HEK293 (cell line): ENCODE data around the gene SRRM2.
A peak's percentile ranks its signal among the peaks of the same experiment; 100 is the strongest.
"Not testable (repeated sequence)": the region's sequence is repeated elsewhere in the genome, so short reads cannot be mapped to it uniquely, and the experiment has no call there.

ENCODE experiments used
- CTCF ChIA-PET: fragments of 350-600 bp; formaldehyde crosslinking; extraction: SDS; loops from one replicate; lab custom pipeline; 2021; ENCODE audit warnings: antibody characterized with exemption; lab: Yijun Ruan, JAX
- POLR2A ChIA-PET: fragments of 300-600 bp; formaldehyde crosslinking; extraction: SDS; loops from one replicate; lab custom pipeline; 2020; ENCODE audit warnings: antibody characterized with exemption, inconsistent platforms; lab: Yijun Ruan, JAX
- H3K27ac ChIP-seq: fragments of 200-500 bp; sonication (Bioruptor generic); 2 replicates; pipeline ENCODE4 v1.5.1; 2014; ENCODE audit warnings: low read depth, low read length, control low read depth, inconsistent platforms; ENCODE audit errors: extremely low read depth
- H3K36me3 ChIP-seq, 2 experiments: fragments of 200-500 bp in 1 of 2; sonication (Bioruptor generic) in 1 of 2; 1 replicate in 1 of 2; 2 replicates in 1 of 2; pipeline ENCODE4 v1.5.1; 2014 to 2017; ENCODE audit warnings: inconsistent platforms in 2 of 2, low read length in 2 of 2; ENCODE audit not compliant: control insufficient read depth in 2 of 2, insufficient read depth in 1 of 2
- H3K4me1 ChIP-seq: fragments of 200-500 bp; sonication (Bioruptor generic); 2 replicates; pipeline ENCODE4 v1.5.1; 2014; ENCODE audit warnings: mild to moderate bottlenecking, low read length, inconsistent platforms; ENCODE audit not compliant: control insufficient read depth, insufficient read depth
- H3K4me3 ChIP-seq: 2 replicates; pipeline ENCODE4 v1.5.1; 2011; ENCODE audit warnings: low read depth, mild to moderate bottlenecking, control low read depth, low read length, moderate library complexity
- H3K9me3 ChIP-seq: fragments of 200-500 bp; sonication (Bioruptor generic); 2 replicates; pipeline ENCODE4 v1.5.1; 2014; ENCODE audit warnings: low read depth, low read length, inconsistent platforms; ENCODE audit not compliant: control insufficient read depth, insufficient read depth
- BCL11A ChIP-seq: fragments of 450-650 bp; formaldehyde crosslinking; IDR thresholded peaks from 2 replicates; pipeline ENCODE4 v1.5.1; 2016; ENCODE audit warnings: low read depth, missing biosample characterization, missing genetic modification characterization
- HOXC10 ChIP-seq: sonication (generic); formaldehyde crosslinking; IDR thresholded peaks from 2 replicates; pipeline ENCODE4 v1.8.1; 2023; ENCODE audit warnings: mild to moderate bottlenecking, missing genetic modification reagents
- KLF10 ChIP-seq: fragments of 450-650 bp; IDR thresholded peaks from 2 replicates; pipeline ENCODE4 v1.5.1; 2018; ENCODE audit warnings: missing biosample characterization, mild to moderate bottlenecking, missing genetic modification characterization
- KLF16 ChIP-seq: fragments of 450-650 bp; formaldehyde crosslinking; IDR thresholded peaks from 2 replicates; pipeline ENCODE4 v1.5.1; 2017; ENCODE audit warnings: missing biosample characterization, missing genetic modification characterization
- SALL2 ChIP-seq: fragments of 450-650 bp; formaldehyde crosslinking; IDR thresholded peaks from 2 replicates; pipeline ENCODE4 v1.5.0; 2017; ENCODE audit warnings: missing biosample characterization, mild to moderate bottlenecking, missing genetic modification characterization, borderline replicate concordance
- SP7 ChIP-seq: fragments of 450-650 bp; formaldehyde crosslinking; IDR thresholded peaks from 2 replicates; pipeline ENCODE4 v1.5.1; 2016; ENCODE audit warnings: missing biosample characterization, missing genetic modification characterization
- TCF7L2 ChIP-seq: IDR thresholded peaks from 2 replicates; pipeline ENCODE4 v1.6.1; 2011; ENCODE audit warnings: low read depth, mild to moderate bottlenecking, inconsistent platforms, low read length, moderate library complexity, borderline replicate concordance
- ZFHX2 ChIP-seq: fragments of 450-650 bp; formaldehyde crosslinking; conservative IDR thresholded peaks from 2 replicates; pipeline ENCODE4 v1.5.1; 2016; ENCODE audit warnings: missing biosample characterization, missing genetic modification characterization
- ZNF121 ChIP-seq: fragments of 450-650 bp; formaldehyde crosslinking; IDR thresholded peaks from 2 replicates; pipeline ENCODE4 v1.5.1; 2016; ENCODE audit warnings: missing biosample characterization, missing genetic modification characterization
- ZNF133 ChIP-seq: fragments of 450-650 bp; formaldehyde crosslinking; IDR thresholded peaks from 2 replicates; pipeline ENCODE4 v1.5.1; 2016; ENCODE audit warnings: missing biosample characterization, missing genetic modification characterization
- ZNF211 ChIP-seq: fragments of 450-650 bp; formaldehyde crosslinking; IDR thresholded peaks from 2 replicates; pipeline ENCODE4 v1.5.1; 2016; ENCODE audit warnings: low read depth, missing biosample characterization, missing genetic modification characterization
- ZNF335 ChIP-seq: fragments of 450-650 bp; formaldehyde crosslinking; conservative IDR thresholded peaks from 2 replicates; pipeline ENCODE4 v1.5.1; 2016; ENCODE audit warnings: missing biosample characterization, missing genetic modification characterization
- ZNF366 ChIP-seq: fragments of 450-650 bp; formaldehyde crosslinking; conservative IDR thresholded peaks from 2 replicates; pipeline ENCODE4 v1.5.1; 2016; ENCODE audit warnings: missing biosample characterization, missing genetic modification characterization
- ZNF398 ChIP-seq: fragments of 450-650 bp; formaldehyde crosslinking; IDR thresholded peaks from 2 replicates; pipeline ENCODE4 v1.5.1; 2017; ENCODE audit warnings: missing biosample characterization, missing genetic modification characterization
- ZNF416 ChIP-seq: fragments of 450-650 bp; formaldehyde crosslinking; IDR thresholded peaks from 2 replicates; pipeline ENCODE4 v1.5.1; 2016; ENCODE audit warnings: missing biosample characterization, missing genetic modification characterization
- ZNF624 ChIP-seq: fragments of 450-650 bp; formaldehyde crosslinking; IDR thresholded peaks from 2 replicates; pipeline ENCODE4 v1.5.1; 2017; ENCODE audit warnings: missing biosample characterization, missing genetic modification characterization
- ZNF747 ChIP-seq: fragments of 450-650 bp; formaldehyde crosslinking; IDR thresholded peaks from 2 replicates; pipeline ENCODE4 v1.5.1; 2016; ENCODE audit warnings: missing biosample characterization, missing genetic modification characterization

SRRM2 gene

GRCh38 chr16:2720719-2721633 lies 31.5 kb upstream of the SRRM2 start (continued):
- peak; percentile 88 for TF ChIP-seq KLF10
- no peak for TF ChIP-seq ZNF624
- TF ChIP-seq TCF7L2, result no peak
- TF ChIP-seq ZNF133 (tag by site-specific recombination), result no peak
- TF ChIP-seq SALL2 (tag by site-specific recombination), result no peak
- TF ChIP-seq, all 188 proteins: peak for 56

GRCh38 chr16:2721634-2722173 lies 30.7 kb upstream of the SRRM2 start:
- H3K36me3 ChIP-seq, POLR2A ChIA-PET, H3K9me3 ChIP-seq, H3K4me1 ChIP-seq: not testable (repeated sequence)
- TF ChIP-seq ZNF398 (tag by site-specific recombination) (0 out of 2 replicates have a peak, but pooled peaks have one; percentile 9), SP7 (tag by site-specific recombination) (peak; percentile 37), ZNF335 (0 out of 2 replicates have a peak, but pooled peaks have one; percentile 13), ZFHX2 (tag by site-specific recombination) (peak; percentile 4; the same call in 1 of the 2 replicates)
- Histone ChIP-seq H3K27ac (peak overlapping the region; percentile 37; the same call in 1 of the 2 replicates), H3K4me3 (peak overlapping the region; percentile 65)
- CTCF ChIA-PET, result interaction anchor here (0.6 to 0.7 kb wide), 2 partner anchors 117 to 1427 kb away, joined by 3 to 4 read pairs; no protein-coding TSS in a partner anchor

GRCh38 chr16:2724088-2724676 lies 28.3 kb upstream of the SRRM2 start:
- no peak for TF ChIP-seq HOXC10 (CRISPR knock-in tag)
- TF ChIP-seq ZNF416 (tag by site-specific recombination), result no peak
- no peak for TF ChIP-seq KLF16
- TF ChIP-seq ZNF211 (tag by site-specific recombination), result no peak
- TF ChIP-seq BCL11A (tag by site-specific recombination), result no peak
- peak; percentile 75; the same call in 1 of the 2 replicates for TF ChIP-seq ZNF121 (tag by site-specific recombination)
- no peak for TF ChIP-seq ZNF747 (tag by site-specific recombination)
- no peak for TF ChIP-seq ZNF366 (tag by site-specific recombination)
- ChIA-PET POLR2A (interaction anchor here (0.6 kb wide), 1 partner anchor 16 kb away, joined by 4 read pairs; no protein-coding TSS in a partner anchor), CTCF (interaction anchor here (0.6 to 1.0 kb wide), 2 partner anchors 97 to 144 kb away, joined by 3 to 5 read pairs; no protein-coding TSS in a partner anchor)
- Histone ChIP-seq H3K4me1 (no peaks in the 10 kb centered on the region), H3K36me3 (no peaks in the 10 kb centered on the region), H3K27ac (no peak overlapping the region), H3K4me3 (no peak overlapping the region), H3K9me3 (no peaks in the 10 kb centered on the region)
